HepG2 (cell line): ENCODE measurements around the gene TMEM100. TPM values are rescaled to one million over a fixed set of nuclear protein-coding genes. Genes with fewer than 3 reads are reported as not detected.
A peak's percentile ranks its signal among the peaks of the same experiment; 100 is the strongest.

ENCODE experiments used
- CEBPB ChIP-seq: IDR thresholded peaks from 2 replicates; pipeline ENCODE4 v1.6.1; 2011; ENCODE audit warnings: low read depth, low read length, improper control_type of control experiment, borderline replicate concordance
- ELF1 ChIP-seq: sonication (generic); formaldehyde crosslinking; IDR thresholded peaks from 2 replicates; pipeline ENCODE4 v1.4.0; 2020; ENCODE audit warnings: missing genetic modification reagents
- FOSL2 ChIP-seq: sonication (generic); formaldehyde crosslinking; IDR thresholded peaks from 2 replicates; pipeline ENCODE4 v1.4.0; 2020; ENCODE audit warnings: missing genetic modification reagents
- HNRNPL ChIP-seq: fragments of 200-400 bp; formaldehyde crosslinking; IDR thresholded peaks from 2 replicates; pipeline ENCODE4 v1.6.1; 2017; ENCODE audit warnings: mild to moderate bottlenecking, low read depth, low read length
- HOMEZ ChIP-seq: IDR thresholded peaks from 2 replicates; pipeline ENCODE4 v1.6.1; 2016; ENCODE audit warnings: low read depth
- HOXA5 ChIP-seq: sonication (generic); formaldehyde crosslinking; IDR thresholded peaks from 2 replicates; pipeline ENCODE4 v1.4.0; 2020; ENCODE audit warnings: missing genetic modification reagents
- HOXA9 ChIP-seq: sonication (generic); formaldehyde crosslinking; IDR thresholded peaks from 2 replicates; pipeline ENCODE4 v1.8.1; 2022; ENCODE audit warnings: missing genetic modification reagents, mild to moderate bottlenecking, moderate library complexity, borderline replicate concordance
- RXRB ChIP-seq: IDR thresholded peaks from 2 replicates; pipeline ENCODE4 v1.6.1; 2016; ENCODE audit warnings: borderline replicate concordance, missing genetic modification reagents, missing compliant biosample characterization
- ZFP36L1 ChIP-seq: sonication (generic); formaldehyde crosslinking; IDR thresholded peaks from 2 replicates; pipeline ENCODE4 v1.8.0; 2022; ENCODE audit warnings: mild to moderate bottlenecking, missing genetic modification reagents, moderate library complexity
- ZNF251 ChIP-seq: sonication (generic); formaldehyde crosslinking; IDR thresholded peaks from 2 replicates; pipeline ENCODE4 v1.9.0; 2021; ENCODE audit warnings: mild to moderate bottlenecking, missing genetic modification reagents
- ZNF333 ChIP-seq: sonication (generic); formaldehyde crosslinking; IDR thresholded peaks from 2 replicates; pipeline ENCODE4 v1.4.0; 2020; ENCODE audit warnings: mild to moderate bottlenecking, missing genetic modification reagents, borderline replicate concordance
- ZNF776 ChIP-seq: sonication (generic); formaldehyde crosslinking; IDR thresholded peaks from 2 replicates; pipeline ENCODE4 v1.4.0; 2020; ENCODE audit warnings: mild to moderate bottlenecking, missing genetic modification reagents
- ZNF780A ChIP-seq: sonication (generic); formaldehyde crosslinking; IDR thresholded peaks from 2 replicates; pipeline ENCODE4 v1.8.0; 2022; ENCODE audit warnings: mild to moderate bottlenecking, missing genetic modification reagents, moderate library complexity
- polyA plus RNA-seq, 8 experiments: library from polyadenylated mRNA; depleted of rRNA in 3 of 8; stranded (reverse) in 7 of 8; unstranded in 1 of 8; fragments of >200 nt; fragmentation: Illumina TruSeq in 4 of 8; extraction: Trizol in 4 of 8; gene quantifications; 2 replicates each; pipeline versions ENCODE4 v1.2.1 to v1.2.3, GENCODE V29; 2011 to 2016; ENCODE audit warnings: low read depth in 4 of 8, missing spikeins in 1 of 8, mixed read lengths in 1 of 8; ENCODE audit not compliant: insufficient read depth in 1 of 8
- total RNA-seq, 5 experiments: library from RNA; depleted of rRNA; stranded (reverse); fragments of >200 nt; fragmentation: Illumina TruSeq; extraction: Trizol; gene quantifications; 2 replicates each; pipeline ENCODE4 v1.2.3, GENCODE V29; 2016; ENCODE audit warnings: low read depth in 1 of 5
- TF ChIP-seq, protein P1 (sequence below): sonication (generic); formaldehyde crosslinking; IDR thresholded peaks from 2 replicates; pipeline ENCODE4 v1.4.0; 2020; ENCODE audit warnings: missing genetic modification reagents
- TF ChIP-seq, protein P2 (sequence below): sonication (generic); formaldehyde crosslinking; IDR thresholded peaks from 2 replicates; pipeline ENCODE4 v1.8.0; 2023; ENCODE audit warnings: mild to moderate bottlenecking, missing genetic modification reagents
- TF ChIP-seq, protein P3 (sequence below): sonication (generic); formaldehyde crosslinking; IDR thresholded peaks from 2 replicates; pipeline ENCODE4 v1.8.0; 2022; ENCODE audit warnings: missing genetic modification reagents, mild to moderate bottlenecking, moderate library complexity, borderline replicate concordance

The TMEM100 gene
- total and polyA plus RNA-seq, 2 of the 13 experiments (the other 11 are each of a cell fraction or from before 2014, with no cell fraction given), result not detected

DNA sequence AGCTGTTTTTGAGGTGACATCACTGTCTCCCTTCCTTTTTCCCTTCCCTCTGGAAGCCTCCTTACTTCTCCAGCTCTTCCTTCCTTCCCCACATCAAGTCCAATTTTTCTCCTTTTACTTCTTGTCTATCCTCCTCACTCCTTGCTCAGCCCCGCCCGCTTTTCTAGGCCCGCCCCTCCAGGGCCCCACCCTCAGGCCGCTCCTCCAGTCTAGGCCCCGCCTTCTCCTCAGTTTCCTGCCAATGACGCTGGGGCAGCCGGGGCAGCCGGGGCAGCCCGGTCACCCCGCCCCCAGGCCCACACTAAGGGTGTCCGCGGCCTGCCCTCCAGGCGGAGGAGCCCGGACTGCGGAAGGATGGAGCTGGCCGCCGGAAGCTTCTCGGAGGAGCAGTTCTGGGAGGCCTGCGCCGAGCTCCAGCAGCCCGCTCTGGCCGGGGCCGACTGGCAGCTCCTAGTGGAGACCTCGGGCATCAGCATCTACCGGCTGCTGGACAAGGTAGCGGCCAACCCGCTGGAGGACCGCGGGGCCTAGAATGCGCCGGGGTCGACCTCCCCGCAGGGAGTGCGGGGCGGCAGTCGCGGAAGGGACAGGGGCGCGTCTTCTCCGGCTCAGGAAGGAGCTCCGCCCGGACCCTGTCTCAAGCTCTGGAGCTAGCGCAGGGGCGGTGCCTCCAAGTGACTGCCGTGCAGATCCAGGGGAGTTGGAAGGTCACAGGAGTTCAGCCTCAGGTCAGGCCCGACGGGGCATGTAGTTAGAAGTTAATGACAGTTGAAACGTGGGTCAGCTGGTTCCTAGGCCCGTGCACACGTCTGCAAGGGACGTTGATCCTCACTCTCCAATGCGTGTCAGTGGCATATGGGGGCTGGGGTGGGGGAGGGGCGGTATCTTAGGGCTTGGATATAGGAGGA is 28.3 kb upstream of the TMEM100 start, which contains the start of gene PCTP (continued):
- TF ChIP-seq, protein P1, sequence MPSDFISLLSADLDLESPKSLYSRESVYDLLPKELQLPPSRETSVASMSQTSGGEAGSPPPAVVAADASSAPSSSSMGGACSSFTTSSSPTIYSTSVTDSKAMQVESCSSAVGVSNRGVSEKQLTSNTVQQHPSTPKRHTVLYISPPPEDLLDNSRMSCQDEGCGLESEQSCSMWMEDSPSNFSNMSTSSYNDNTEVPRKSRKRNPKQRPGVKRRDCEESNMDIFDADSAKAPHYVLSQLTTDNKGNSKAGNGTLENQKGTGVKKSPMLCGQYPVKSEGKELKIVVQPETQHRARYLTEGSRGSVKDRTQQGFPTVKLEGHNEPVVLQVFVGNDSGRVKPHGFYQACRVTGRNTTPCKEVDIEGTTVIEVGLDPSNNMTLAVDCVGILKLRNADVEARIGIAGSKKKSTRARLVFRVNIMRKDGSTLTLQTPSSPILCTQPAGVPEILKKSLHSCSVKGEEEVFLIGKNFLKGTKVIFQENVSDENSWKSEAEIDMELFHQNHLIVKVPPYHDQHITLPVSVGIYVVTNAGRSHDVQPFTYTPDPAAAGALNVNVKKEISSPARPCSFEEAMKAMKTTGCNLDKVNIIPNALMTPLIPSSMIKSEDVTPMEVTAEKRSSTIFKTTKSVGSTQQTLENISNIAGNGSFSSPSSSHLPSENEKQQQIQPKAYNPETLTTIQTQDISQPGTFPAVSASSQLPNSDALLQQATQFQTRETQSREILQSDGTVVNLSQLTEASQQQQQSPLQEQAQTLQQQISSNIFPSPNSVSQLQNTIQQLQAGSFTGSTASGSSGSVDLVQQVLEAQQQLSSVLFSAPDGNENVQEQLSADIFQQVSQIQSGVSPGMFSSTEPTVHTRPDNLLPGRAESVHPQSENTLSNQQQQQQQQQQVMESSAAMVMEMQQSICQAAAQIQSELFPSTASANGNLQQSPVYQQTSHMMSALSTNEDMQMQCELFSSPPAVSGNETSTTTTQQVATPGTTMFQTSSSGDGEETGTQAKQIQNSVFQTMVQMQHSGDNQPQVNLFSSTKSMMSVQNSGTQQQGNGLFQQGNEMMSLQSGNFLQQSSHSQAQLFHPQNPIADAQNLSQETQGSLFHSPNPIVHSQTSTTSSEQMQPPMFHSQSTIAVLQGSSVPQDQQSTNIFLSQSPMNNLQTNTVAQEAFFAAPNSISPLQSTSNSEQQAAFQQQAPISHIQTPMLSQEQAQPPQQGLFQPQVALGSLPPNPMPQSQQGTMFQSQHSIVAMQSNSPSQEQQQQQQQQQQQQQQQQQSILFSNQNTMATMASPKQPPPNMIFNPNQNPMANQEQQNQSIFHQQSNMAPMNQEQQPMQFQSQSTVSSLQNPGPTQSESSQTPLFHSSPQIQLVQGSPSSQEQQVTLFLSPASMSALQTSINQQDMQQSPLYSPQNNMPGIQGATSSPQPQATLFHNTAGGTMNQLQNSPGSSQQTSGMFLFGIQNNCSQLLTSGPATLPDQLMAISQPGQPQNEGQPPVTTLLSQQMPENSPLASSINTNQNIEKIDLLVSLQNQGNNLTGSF (CRISPR knock-in tag), result peak; percentile 90; the same call in 1 of the 2 replicates
- TF ChIP-seq HOMEZ (CRISPR knock-in tag) (peak; percentile 78; the same call in 1 of the 2 replicates), HNRNPL (peak; percentile 60; the same call in 1 of the 2 replicates), ZNF333 (0 out of 2 replicates have a peak, but pooled peaks have one; percentile 11), HOXA9 (CRISPR knock-in tag) (0 out of 2 replicates have a peak, but pooled peaks have one; percentile 60), ELF1 (CRISPR knock-in tag) (peak; percentile 86), ZNF251 (CRISPR knock-in tag) (no peak), CEBPB (no peak), ZNF776 (CRISPR knock-in tag) (no peak), RXRB (CRISPR knock-in tag) (peak; percentile 82; the same call in 1 of the 2 replicates), HOXA5 (CRISPR knock-in tag) (peak; percentile 96), ZNF780A (CRISPR knock-in tag) (0 out of 2 replicates have a peak, but pooled peaks have one; percentile 27), FOSL2 (CRISPR knock-in tag) (peak; percentile 41; the same call in 1 of the 2 replicates), ZFP36L1 (CRISPR knock-in tag) (peak; percentile 81; the same call in 1 of the 2 replicates)
- TF ChIP-seq, protein P2, sequence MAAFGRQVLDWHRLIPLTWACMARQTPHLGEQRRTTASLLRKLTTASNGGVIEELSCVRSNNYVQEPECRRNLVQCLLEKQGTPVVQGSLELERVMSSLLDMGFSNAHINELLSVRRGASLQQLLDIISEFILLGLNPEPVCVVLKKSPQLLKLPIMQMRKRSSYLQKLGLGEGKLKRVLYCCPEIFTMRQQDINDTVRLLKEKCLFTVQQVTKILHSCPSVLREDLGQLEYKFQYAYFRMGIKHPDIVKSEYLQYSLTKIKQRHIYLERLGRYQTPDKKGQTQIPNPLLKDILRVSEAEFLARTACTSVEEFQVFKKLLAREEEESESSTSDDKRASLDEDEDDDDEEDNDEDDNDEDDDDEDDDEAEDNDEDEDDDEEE (CRISPR knock-in tag), result peak; percentile 83; the same call in 1 of the 2 replicates
- TF ChIP-seq, protein P3, sequence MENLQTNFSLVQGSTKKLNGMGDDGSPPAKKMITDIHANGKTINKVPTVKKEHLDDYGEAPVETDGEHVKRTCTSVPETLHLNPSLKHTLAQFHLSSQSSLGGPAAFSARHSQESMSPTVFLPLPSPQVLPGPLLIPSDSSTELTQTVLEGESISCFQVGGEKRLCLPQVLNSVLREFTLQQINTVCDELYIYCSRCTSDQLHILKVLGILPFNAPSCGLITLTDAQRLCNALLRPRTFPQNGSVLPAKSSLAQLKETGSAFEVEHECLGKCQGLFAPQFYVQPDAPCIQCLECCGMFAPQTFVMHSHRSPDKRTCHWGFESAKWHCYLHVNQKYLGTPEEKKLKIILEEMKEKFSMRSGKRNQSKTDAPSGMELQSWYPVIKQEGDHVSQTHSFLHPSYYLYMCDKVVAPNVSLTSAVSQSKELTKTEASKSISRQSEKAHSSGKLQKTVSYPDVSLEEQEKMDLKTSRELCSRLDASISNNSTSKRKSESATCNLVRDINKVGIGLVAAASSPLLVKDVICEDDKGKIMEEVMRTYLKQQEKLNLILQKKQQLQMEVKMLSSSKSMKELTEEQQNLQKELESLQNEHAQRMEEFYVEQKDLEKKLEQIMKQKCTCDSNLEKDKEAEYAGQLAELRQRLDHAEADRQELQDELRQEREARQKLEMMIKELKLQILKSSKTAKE, result no peak; the same call in 1 of the 2 replicates
